Activated CD8-positive, alpha-beta memory T cell treated with anti-CD3 and anti-CD28 coated beads, Interleukin-2, amount 10 ng/mL, durations not matched to agents 7 days and 5 days (primary cell): ENCODE measurements around the gene ZNF423. TPM values are rescaled to one million over a fixed set of nuclear protein-coding genes. Genes with fewer than 3 reads are reported as not detected.

Source experiments
- ATAC-seq: fragments of 150-1000 bp; cut with Tn5 transposase; one replicate; pipeline ENCODE4 v1.10.0; 2021; ENCODE audit warnings: moderate library complexity
- CTCF ChIA-PET: fragments of 350-600 bp; sonication (Branson Sonifier 250); formaldehyde crosslinking; loops from one replicate; lab custom pipeline; 2021; ENCODE audit warnings: antibody characterized with exemption; lab: Charles Lee
- DNase-seq: peaks from one replicate; pipeline ENCODE4 v3.0.0-alpha.2; 2020
- H3K27ac Mint-ChIP-seq: one replicate; pipeline ENCODE4 v1.8.0; 2021; ENCODE audit warnings: mild to moderate bottlenecking, mixed read lengths
- H3K27me3 Mint-ChIP-seq: one replicate; pipeline ENCODE4 v1.8.0; 2021; ENCODE audit warnings: mixed read lengths
- H3K36me3 Mint-ChIP-seq: one replicate; pipeline ENCODE4 v1.8.0; 2021; ENCODE audit warnings: mild to moderate bottlenecking, mixed read lengths
- H3K4me1 Mint-ChIP-seq: one replicate; pipeline ENCODE4 v1.8.0; 2021; ENCODE audit warnings: mixed read lengths
- H3K4me3 Mint-ChIP-seq: one replicate; pipeline ENCODE4 v1.8.0; 2021; ENCODE audit warnings: mild to moderate bottlenecking, moderate library complexity, mixed read lengths
- H3K9me3 Mint-ChIP-seq: one replicate; pipeline ENCODE4 v1.8.0; 2022; ENCODE audit warnings: low read depth, mixed read lengths
- total RNA-seq, 2 experiments: library from RNA; stranded (reverse); gene quantifications; one replicate each; pipeline ENCODE4 v1.2.3, GENCODE V29; 2021

The ZNF423 gene
- total RNA-seq, 2 experiments from 2014 or later = not detected

GRCh38 chr16:49835161-49835777 is 20.6 kb downstream of the ZNF423 start:
- ATAC-seq (no peak), DNase-seq (no peak)
- Mint-ChIP-seq H3K27me3 (peaks cover 14% of the 10 kb centered on the region), H3K9me3 (no peaks in the 10 kb centered on the region), H3K27ac (no peak overlapping the region), H3K36me3 (no peaks in the 10 kb centered on the region), H3K4me3 (no peak overlapping the region), H3K4me1 (no peaks in the 10 kb centered on the region)
- CTCF ChIA-PET = no interaction called here

- no peak for DNase-seq
- H3K27ac Mint-ChIP-seq = no peak overlapping the region
- H3K27me3 Mint-ChIP-seq = peaks cover 11% of the 10 kb centered on the region
- no peak overlapping the region for H3K4me3 Mint-ChIP-seq
- H3K4me1 Mint-ChIP-seq = no peaks in the 10 kb centered on the region
- ATAC-seq = no peak
- CTCF ChIA-PET = no interaction called here
- no peaks in the 10 kb centered on the region for H3K9me3 Mint-ChIP-seq
- H3K36me3 Mint-ChIP-seq = no peaks in the 10 kb centered on the region
These were observed 21.3 kb downstream of the ZNF423 start for GRCh38 chr16:49834531-49835151.

- Mint-ChIP-seq H3K9me3 (no peaks in the 10 kb centered on the region), H3K27me3 (peaks cover 11% of the 10 kb centered on the region), H3K4me3 (no peak overlapping the region), H3K36me3 (no peaks in the 10 kb centered on the region), H3K27ac (no peak overlapping the region), H3K4me1 (no peaks in the 10 kb centered on the region)
- CTCF ChIA-PET = interaction anchor here (0.6 kb wide), 1 partner anchor 203 kb away, joined by 4 read pairs; no protein-coding TSS in a partner anchor
- ATAC-seq = no peak
- DNase-seq = no peak
These were observed 21.9 kb downstream of the ZNF423 start for GRCh38 chr16:49833796-49834530.

DNA sequence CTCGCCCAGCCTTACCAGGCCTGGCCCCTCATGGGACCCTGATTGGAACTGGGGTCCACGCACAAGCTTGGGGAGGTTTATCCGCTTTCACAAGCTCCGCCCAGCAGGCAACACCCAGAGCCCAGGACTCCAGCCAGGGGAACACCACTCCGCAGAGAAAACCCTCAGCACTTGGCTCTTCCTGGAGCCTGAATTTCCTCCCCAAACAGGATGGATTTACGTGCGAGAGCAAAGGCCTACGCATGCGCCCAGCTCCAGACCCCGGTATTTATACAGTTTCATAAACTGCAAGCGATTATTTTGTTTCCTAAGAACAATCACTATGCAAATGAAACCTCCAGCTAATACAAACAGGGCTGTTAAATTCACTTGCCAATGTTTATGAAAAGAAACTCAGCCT is 22.8 kb downstream of the ZNF423 start:
- CTCF ChIA-PET = no interaction called here
- Mint-ChIP-seq H3K27me3 (peaks cover 8% of the 10 kb centered on the region), H3K4me1 (no peaks in the 10 kb centered on the region), H3K9me3 (no peaks in the 10 kb centered on the region), H3K27ac (no peak overlapping the region), H3K4me3 (no peak overlapping the region), H3K36me3 (no peaks in the 10 kb centered on the region)
- ATAC-seq (no peak), DNase-seq (no peak)

- CTCF ChIA-PET = no interaction called here
- H3K36me3 Mint-ChIP-seq = no peaks in the 10 kb centered on the region
These were observed 23.7 kb downstream of the ZNF423 start for GRCh38 chr16:49832177-49832576.

GRCh38 chr16:49830873-49831272 is 25.0 kb downstream of the ZNF423 start:
- H3K4me3 Mint-ChIP-seq = no peak overlapping the region
- ATAC-seq (no peak), DNase-seq (no peak)
- no peaks in the 10 kb centered on the region for H3K9me3 Mint-ChIP-seq
- H3K27ac Mint-ChIP-seq = no peak overlapping the region
- H3K27me3 Mint-ChIP-seq = no peaks in the 10 kb centered on the region
- H3K4me1 Mint-ChIP-seq = no peaks in the 10 kb centered on the region
- CTCF ChIA-PET = interaction anchor here (0.6 kb wide), 1 partner anchor 446 kb away, joined by 3 read pairs; no protein-coding TSS in a partner anchor
- H3K36me3 Mint-ChIP-seq = no peaks in the 10 kb centered on the region

More at GRCh38 chr16:49832177-49832576, 23.7 kb downstream of the ZNF423 start:
- Mint-ChIP-seq H3K4me3 (no peak overlapping the region), H3K9me3 (no peaks in the 10 kb centered on the region), H3K27ac (no peak overlapping the region), H3K27me3 (no peaks in the 10 kb centered on the region), H3K4me1 (no peaks in the 10 kb centered on the region)
- ATAC-seq (no peak), DNase-seq (no peak)

GRCh38 chr16:49828533-49829267 is 27.2 kb downstream of the ZNF423 start:
- Mint-ChIP-seq H3K27me3 (no peaks in the 10 kb centered on the region), H3K9me3 (no peaks in the 10 kb centered on the region), H3K36me3 (no peaks in the 10 kb centered on the region), H3K4me1 (no peaks in the 10 kb centered on the region), H3K4me3 (no peak overlapping the region), H3K27ac (no peak overlapping the region)
- ATAC-seq = no peak
- CTCF ChIA-PET = no interaction called here
- DNase-seq = no peak

- CTCF ChIA-PET = no interaction called here
These were observed 28.0 kb downstream of the ZNF423 start for GRCh38 chr16:49827805-49828438.

GRCh38 chr16:49826515-49826914 is 29.4 kb downstream of the ZNF423 start:
- H3K4me3 Mint-ChIP-seq = no peak overlapping the region
- no peaks in the 10 kb centered on the region for H3K36me3 Mint-ChIP-seq
- CTCF ChIA-PET = no interaction called here

More at GRCh38 chr16:49827805-49828438, 28.0 kb downstream of the ZNF423 start:
- Mint-ChIP-seq H3K27ac (no peak overlapping the region), H3K4me3 (no peak overlapping the region), H3K27me3 (no peaks in the 10 kb centered on the region), H3K9me3 (no peaks in the 10 kb centered on the region), H3K36me3 (no peaks in the 10 kb centered on the region), H3K4me1 (no peaks in the 10 kb centered on the region)
- ATAC-seq (no peak), DNase-seq (no peak)

GRCh38 chr16:49825041-49825440 is 30.9 kb downstream of the ZNF423 start:
- Mint-ChIP-seq H3K9me3 (no peaks in the 10 kb centered on the region), H3K4me1 (no peaks in the 10 kb centered on the region), H3K27ac (no peak overlapping the region), H3K4me3 (no peak overlapping the region), H3K36me3 (no peaks in the 10 kb centered on the region), H3K27me3 (no peaks in the 10 kb centered on the region)
- ATAC-seq (no peak), DNase-seq (no peak)
- CTCF ChIA-PET = no interaction called here

More at GRCh38 chr16:49826515-49826914, 29.4 kb downstream of the ZNF423 start:
- ATAC-seq (no peak), DNase-seq (no peak)
- Mint-ChIP-seq H3K27me3 (no peaks in the 10 kb centered on the region), H3K4me1 (no peaks in the 10 kb centered on the region), H3K27ac (no peak overlapping the region), H3K9me3 (no peaks in the 10 kb centered on the region)

GRCh38 chr16:49824593-49824992 is 31.3 kb downstream of the ZNF423 start:
- ATAC-seq = no peak
- CTCF ChIA-PET = no interaction called here
- Mint-ChIP-seq H3K4me3 (no peak overlapping the region), H3K36me3 (no peaks in the 10 kb centered on the region), H3K27ac (no peak overlapping the region), H3K9me3 (no peaks in the 10 kb centered on the region), H3K4me1 (no peaks in the 10 kb centered on the region), H3K27me3 (no peaks in the 10 kb centered on the region)
- DNase-seq = no peak

DNA sequence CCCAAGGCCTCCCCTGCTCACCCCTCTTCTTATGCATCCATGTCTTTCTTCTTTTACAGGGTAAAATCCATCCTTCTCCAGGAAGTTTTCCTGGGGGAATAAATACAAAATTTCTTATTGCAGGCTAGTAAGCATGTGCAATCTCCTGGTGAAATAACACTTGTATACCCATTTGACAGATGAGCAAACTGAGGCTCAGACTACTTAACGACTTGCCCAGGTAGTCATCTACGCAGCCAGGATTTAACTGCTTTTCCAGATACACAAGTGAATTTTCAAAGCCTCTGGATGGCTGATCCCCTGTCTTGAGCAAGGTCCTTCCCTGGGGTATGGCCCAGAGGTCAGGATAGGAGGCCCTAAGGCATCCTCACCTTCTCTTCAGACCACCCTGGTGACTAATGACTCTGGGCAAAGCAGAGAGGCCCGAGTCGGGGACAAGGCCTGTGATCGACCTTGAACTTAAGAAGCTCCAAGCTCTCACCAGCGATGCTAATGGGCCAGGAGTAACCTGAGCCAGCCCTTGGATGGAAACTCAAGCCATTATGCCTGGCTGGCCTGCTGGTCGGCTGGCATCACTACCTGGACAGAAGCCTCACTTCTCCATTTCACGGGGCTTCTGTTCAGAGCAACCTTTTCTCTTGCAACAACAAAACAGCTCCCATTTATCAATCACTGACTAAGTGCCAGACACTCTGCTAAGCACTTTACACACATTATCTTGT is 33.1 kb downstream of the ZNF423 start:
- DNase-seq (no peak), ATAC-seq (no peak)
- no peaks in the 10 kb centered on the region for H3K9me3 Mint-ChIP-seq
- no peaks in the 10 kb centered on the region for H3K36me3 Mint-ChIP-seq
- no peaks in the 10 kb centered on the region for H3K27me3 Mint-ChIP-seq
- CTCF ChIA-PET = no interaction called here
- no peaks in the 10 kb centered on the region for H3K4me1 Mint-ChIP-seq
- H3K4me3 Mint-ChIP-seq = no peak overlapping the region
- H3K27ac Mint-ChIP-seq = no peak overlapping the region
